Fibroblast of lung (primary cell): Measurements from ENCODE around the gene APPBP2. TPM values are rescaled to one million over a fixed set of nuclear protein-coding genes. Genes with fewer than 3 reads are reported as not detected.

Experiments used
- DNase-seq, 2 donors: peaks; one replicate each; pipeline versions ENCODE4 v3.0.0 to v3.0.0-alpha.2; 2010; ENCODE audit warnings: low read depth in 2 of 2
- H2AFZ ChIP-seq: 2 replicates; pipeline ENCODE4 v1.5.1; 2012; ENCODE audit warnings: low read length, control low read depth, inconsistent platforms
- H3K27ac ChIP-seq: 2 replicates; pipeline ENCODE4 v1.5.1; 2011; ENCODE audit warnings: low read length, control low read depth; ENCODE audit not compliant: insufficient read depth
- H3K27me3 ChIP-seq: 2 replicates; pipeline ENCODE4 v1.5.1; 2011; ENCODE audit warnings: mild to moderate bottlenecking, low read length; ENCODE audit not compliant: control insufficient read depth, insufficient read depth
- H3K36me3 ChIP-seq: 2 replicates; pipeline ENCODE4 v1.5.1; 2011; ENCODE audit warnings: low read length; ENCODE audit not compliant: control insufficient read depth, insufficient read depth
- H3K4me1 ChIP-seq: 2 replicates; pipeline ENCODE4 v1.5.1; 2011; ENCODE audit warnings: low read length; ENCODE audit not compliant: control insufficient read depth, insufficient read depth; ENCODE audit errors: extremely low read depth
- H3K4me2 ChIP-seq: 2 replicates; pipeline ENCODE4 v1.5.1; 2011; ENCODE audit warnings: low read length, control low read depth; ENCODE audit not compliant: insufficient read depth; ENCODE audit errors: extremely low read depth
- H3K4me3 ChIP-seq, 4 experiments: fragments of 200-600 bp in 1 of 4; sonication (generic) in 1 of 4; replicated peaks in 1 of 4; 2 replicates each; pipeline ENCODE4 v1.5.1; 2011 to 2016; ENCODE audit warnings: low read length in 4 of 4, low read depth in 3 of 4, mild to moderate bottlenecking in 3 of 4, control low read depth in 2 of 4, inconsistent platforms in 1 of 4, mixed read lengths in 1 of 4; ENCODE audit not compliant: insufficient read depth in 1 of 4; ENCODE audit errors: control extremely low read depth in 1 of 4
- H3K79me2 ChIP-seq: 2 replicates; pipeline ENCODE4 v1.5.1; 2012; ENCODE audit warnings: mild to moderate bottlenecking, low read length, inconsistent platforms; ENCODE audit not compliant: control insufficient read depth, insufficient read depth
- H3K9ac ChIP-seq: 2 replicates; pipeline ENCODE4 v1.5.1; 2011; ENCODE audit warnings: mild to moderate bottlenecking, low read length, control low read depth; ENCODE audit not compliant: insufficient read depth
- H3K9me3 ChIP-seq: 2 replicates; pipeline ENCODE4 v1.5.1; 2012; ENCODE audit warnings: low read depth, low read length; ENCODE audit not compliant: control insufficient read depth, insufficient read depth
- H4K20me1 ChIP-seq: 2 replicates; pipeline ENCODE4 v1.5.1; 2011; ENCODE audit warnings: low read length; ENCODE audit not compliant: control insufficient read depth, insufficient read depth; ENCODE audit errors: extremely low read depth
- CTCF ChIP-seq, 2 donors: IDR thresholded peaks in 1 of 2; conservative IDR thresholded peaks in 1 of 2; 1 replicate in 1 of 2; 2 replicates in 1 of 2; pipeline ENCODE4 v1.5.1; 2011 to 2012; ENCODE audit warnings: low read length in 2 of 2, control low read depth in 1 of 2, inconsistent platforms in 1 of 2, low read depth in 1 of 2, mild to moderate bottlenecking in 1 of 2
- EZH2 ChIP-seq: IDR thresholded peaks from 2 replicates; pipeline ENCODE4 v1.5.1; 2012; ENCODE audit warnings: low read length, control low read depth, mild to moderate bottlenecking; ENCODE audit errors: missing control alignments
- polyA plus RNA-seq, 2 donors: library from polyadenylated mRNA; depleted of rRNA in 1 of 2; stranded (reverse) in 1 of 2; unstranded in 1 of 2; fragments of >200 nt; gene quantifications; 2 replicates each; pipeline ENCODE4 v1.2.1, GENCODE V29; 2011 to 2012; ENCODE audit warnings: missing spikeins in 1 of 2
- total RNA-seq: library from RNA; depleted of rRNA; stranded (reverse); fragments of >200 nt; gene quantifications from 2 replicates; pipeline ENCODE4 v1.2.1, GENCODE V29; 2014

Gene APPBP2
- total and polyA plus RNA-seq, 2 donors (not counting 1 experiment from before 2014, with no cell fraction given), result 45.0 to 58.1 TPM

GRCh38 chr17:60563743-60564142 lies 37.7 kb upstream of the APPBP2 start:
- no peaks in the 10 kb centered on the region for H3K4me1 ChIP-seq
- no peak overlapping the region for H3K27ac ChIP-seq
- H3K27me3 ChIP-seq, result no peaks in the 10 kb centered on the region
- no peaks in the 10 kb centered on the region for H3K79me2 ChIP-seq
- H3K9ac ChIP-seq, result no peak overlapping the region
- no peak overlapping the region for H3K4me2 ChIP-seq
- DNase-seq, result no peak
- H4K20me1 ChIP-seq, result no peaks in the 10 kb centered on the region
- H3K4me3 ChIP-seq, result no peak overlapping the region
- H2AFZ ChIP-seq, result no peak overlapping the region
- H3K9me3 ChIP-seq, result no peaks in the 10 kb centered on the region
- no peaks in the 10 kb centered on the region for H3K36me3 ChIP-seq
- no peak for TF ChIP-seq CTCF (conservative IDR thresholded peaks at IDR 0.05 in 1 of 2, IDR thresholded peaks at IDR 0.05 in 1 of 2; ENCODE audit: low read depth in 1 of 2, low read length in 2 of 2)

- Histone ChIP-seq H3K9ac (no peak overlapping the region), H3K4me2 (no peak overlapping the region), H3K79me2 (no peaks in the 10 kb centered on the region), H3K27me3 (no peaks in the 10 kb centered on the region), H3K36me3 (no peaks in the 10 kb centered on the region), H4K20me1 (no peaks in the 10 kb centered on the region), H3K4me1 (no peaks in the 10 kb centered on the region), H2AFZ (no peak overlapping the region), H3K27ac (no peak overlapping the region), H3K9me3 (no peaks in the 10 kb centered on the region), H3K4me3 (no peak overlapping the region)
- no peak for DNase-seq
- TF ChIP-seq EZH2 (no peak), CTCF (conservative IDR thresholded peaks at IDR 0.05 in 1 of 2, IDR thresholded peaks at IDR 0.05 in 1 of 2; ENCODE audit: low read depth in 1 of 2, low read length in 2 of 2) (no peak)
These were observed 36.4 kb upstream of the APPBP2 start for GRCh38 chr17:60562421-60562820.

- TF ChIP-seq CTCF (conservative IDR thresholded peaks at IDR 0.05 in 1 of 2, IDR thresholded peaks at IDR 0.05 in 1 of 2; ENCODE audit: low read depth in 1 of 2, low read length in 2 of 2), result no peak
- no peak for TF ChIP-seq EZH2
- H3K36me3 ChIP-seq, result no peaks in the 10 kb centered on the region
- no peak overlapping the region for H3K9ac ChIP-seq
- H2AFZ ChIP-seq, result no peak overlapping the region
- no peak for DNase-seq
- no peak overlapping the region for H3K4me2 ChIP-seq
- no peaks in the 10 kb centered on the region for H3K27me3 ChIP-seq
- no peaks in the 10 kb centered on the region for H3K9me3 ChIP-seq
- H3K4me1 ChIP-seq, result no peaks in the 10 kb centered on the region
- no peak overlapping the region for H3K27ac ChIP-seq
- H3K79me2 ChIP-seq, result no peaks in the 10 kb centered on the region
- no peaks in the 10 kb centered on the region for H4K20me1 ChIP-seq
- H3K4me3 ChIP-seq, result no peak overlapping the region
These were observed 34.8 kb upstream of the APPBP2 start for GRCh38 chr17:60560860-60561257.
